Stimulated activated CD8-positive, alpha-beta memory T cell treated with anti-CD3 and anti-CD28 coated beads, Interleukin-4, amount 100 ng/mL, for 48 hours (primary cell): ENCODE measurements around the gene MLYCD.

Source experiments
- DNase-seq: peaks from one replicate; pipeline ENCODE4 v3.0.0-alpha.2; 2020

Gene MLYCD

GRCh38 chr16:83900571-83900970 lies 1.7 kb downstream of the MLYCD start:
- no peak for DNase-seq

DNA sequence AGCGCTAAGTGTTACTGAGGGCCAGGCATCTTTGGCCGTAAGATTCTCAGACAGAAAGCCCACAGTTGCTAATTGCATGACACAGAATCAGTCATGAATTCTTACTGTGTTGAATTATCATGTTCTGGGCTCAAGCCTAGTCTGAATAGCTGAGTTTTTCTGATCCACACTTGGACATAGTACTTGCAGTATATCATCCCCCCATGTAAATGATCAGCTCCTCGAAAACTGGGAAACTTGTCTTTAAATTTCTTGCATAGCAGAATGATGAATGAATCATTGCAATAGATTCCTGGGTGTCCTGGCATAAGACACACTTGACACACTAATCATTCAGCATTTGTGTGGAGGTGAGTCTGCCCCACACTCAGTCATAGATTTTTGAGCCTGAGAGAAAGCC lies 2.2 kb downstream of the MLYCD start:
- no peak for DNase-seq

DNA sequence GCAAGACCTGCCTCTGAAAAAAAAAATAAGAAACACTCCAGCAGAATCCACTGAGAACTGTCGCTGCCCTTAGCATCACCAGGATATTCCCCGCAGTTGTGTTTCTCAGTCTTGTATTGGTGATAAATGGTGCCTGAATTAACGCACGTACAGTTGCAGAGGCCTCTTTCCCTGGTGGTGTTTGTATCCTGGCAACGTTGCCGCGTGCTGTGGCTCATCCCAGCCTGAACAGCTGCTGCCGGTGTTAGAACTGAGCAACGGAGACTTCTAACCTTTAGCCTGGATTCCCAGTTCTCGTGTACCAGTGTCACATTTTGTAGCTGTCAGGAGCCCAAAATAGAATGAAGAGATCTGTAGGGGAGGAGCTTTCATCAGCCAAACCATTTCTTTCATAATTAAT lies 4.8 kb downstream of the MLYCD start:
- DNase-seq, result no peak

DNA sequence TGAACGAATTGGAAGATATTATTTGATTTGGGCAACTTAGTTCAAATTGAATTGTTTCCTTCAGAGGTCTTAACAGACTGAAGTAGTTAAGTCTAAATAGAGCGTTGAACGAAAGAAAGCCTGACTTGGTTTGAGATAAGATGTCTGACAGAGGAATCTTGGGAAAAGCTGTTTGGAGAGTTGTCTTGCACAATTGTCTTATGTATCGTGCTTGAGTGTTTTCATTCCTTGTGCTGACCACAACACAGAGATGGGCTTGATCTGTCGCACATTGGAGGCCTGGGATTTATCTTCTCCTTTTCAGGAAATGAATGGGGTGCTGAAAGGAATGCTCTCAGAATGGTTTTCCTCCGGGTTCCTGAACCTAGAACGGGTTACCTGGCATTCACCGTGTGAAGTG lies 7.8 kb downstream of the MLYCD start:
- DNase-seq, result no peak

DNA sequence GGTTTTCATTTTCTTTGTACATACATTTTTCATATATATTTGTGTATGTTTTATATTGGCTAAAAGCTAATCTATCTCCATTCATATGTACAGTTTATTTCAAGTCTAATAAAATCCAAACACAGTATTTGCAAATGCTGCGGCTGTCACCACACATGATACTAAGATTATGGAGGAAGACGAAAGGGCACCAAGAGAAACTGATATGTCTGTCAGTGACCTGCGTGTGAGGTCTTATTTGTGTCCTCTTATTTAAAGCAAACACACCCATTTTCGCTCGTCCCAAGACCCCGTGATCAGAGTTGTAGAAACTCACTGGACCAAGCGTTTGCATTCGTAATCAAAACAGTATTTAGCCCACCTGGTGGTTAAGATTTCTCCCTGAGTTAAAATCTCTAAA lies 8.2 kb downstream of the MLYCD start:
- DNase-seq, result no peak

GRCh38 chr16:83907631-83908250 lies 8.8 kb downstream of the MLYCD start:
- DNase-seq, result no peak

DNA sequence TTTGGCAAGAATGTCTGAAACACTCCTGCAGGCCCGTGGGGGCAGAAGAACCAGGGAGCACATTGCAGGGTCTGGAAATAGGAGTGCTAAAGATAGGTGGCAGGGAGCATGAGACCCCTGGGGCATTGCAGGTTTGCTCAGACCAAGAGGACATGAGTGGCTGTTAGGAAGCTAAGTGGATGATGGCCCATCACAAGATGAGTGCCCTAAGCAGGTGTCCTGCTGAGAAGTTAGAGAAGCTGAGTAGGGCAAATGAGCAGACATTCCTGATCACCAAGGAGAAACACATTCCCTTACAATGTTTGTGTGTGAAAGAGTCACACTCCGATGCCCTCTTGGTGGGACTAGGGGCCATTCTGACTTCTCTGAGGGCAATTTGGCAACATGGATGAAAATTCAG lies 9.9 kb downstream of the MLYCD start:
- DNase-seq, result no peak

GRCh38 chr16:83911290-83911689 lies 12.4 kb downstream of the MLYCD start:
- DNase-seq, result no peak

DNA sequence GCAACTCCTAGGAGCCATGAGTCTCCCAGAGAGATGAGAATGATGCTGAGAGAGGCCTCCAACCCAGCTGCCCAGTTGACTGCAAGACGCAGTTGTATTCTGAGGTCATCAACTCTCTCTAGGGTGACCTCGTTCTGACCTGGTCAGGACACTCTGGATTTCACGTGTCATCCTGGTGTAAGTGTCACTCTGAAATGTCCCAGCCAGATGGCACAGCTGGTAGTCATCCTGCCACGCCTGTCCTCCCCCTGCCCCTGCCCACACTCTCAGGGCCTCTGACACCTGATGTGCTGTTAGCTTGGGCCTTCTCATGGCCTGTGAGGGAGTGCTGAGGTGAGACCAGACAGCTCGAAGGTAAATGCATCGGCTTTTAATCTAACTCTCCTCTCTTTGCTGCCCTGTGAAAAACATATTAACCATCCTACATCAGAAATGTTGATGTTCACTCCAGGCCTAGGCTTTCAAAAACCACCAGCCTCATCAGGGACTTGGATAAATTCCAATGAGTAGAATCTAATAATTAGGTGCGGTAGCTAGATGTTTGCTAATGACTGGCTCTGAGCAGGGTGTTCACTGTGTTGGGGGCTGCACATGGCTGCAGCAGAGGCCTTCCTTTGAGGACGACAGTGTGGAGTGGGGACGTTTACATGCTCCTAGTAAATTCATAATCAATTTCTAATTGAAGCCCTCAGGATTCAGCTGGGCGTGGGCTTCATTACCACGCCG lies 13.8 kb downstream of the MLYCD start:
- DNase-seq, result no peak

GRCh38 chr16:83913245-83913633 lies 14.3 kb downstream of the MLYCD start:
- no peak for DNase-seq

- no peak for DNase-seq
These were observed 15.3 kb downstream of the MLYCD start for GRCh38 chr16:83914091-83914710.

- DNase-seq, result no peak
These were observed 16.2 kb downstream of the MLYCD start for GRCh38 chr16:83915081-83915480.

GRCh38 chr16:83915491-83915890 lies 16.6 kb downstream of the MLYCD start:
- no peak for DNase-seq

DNA sequence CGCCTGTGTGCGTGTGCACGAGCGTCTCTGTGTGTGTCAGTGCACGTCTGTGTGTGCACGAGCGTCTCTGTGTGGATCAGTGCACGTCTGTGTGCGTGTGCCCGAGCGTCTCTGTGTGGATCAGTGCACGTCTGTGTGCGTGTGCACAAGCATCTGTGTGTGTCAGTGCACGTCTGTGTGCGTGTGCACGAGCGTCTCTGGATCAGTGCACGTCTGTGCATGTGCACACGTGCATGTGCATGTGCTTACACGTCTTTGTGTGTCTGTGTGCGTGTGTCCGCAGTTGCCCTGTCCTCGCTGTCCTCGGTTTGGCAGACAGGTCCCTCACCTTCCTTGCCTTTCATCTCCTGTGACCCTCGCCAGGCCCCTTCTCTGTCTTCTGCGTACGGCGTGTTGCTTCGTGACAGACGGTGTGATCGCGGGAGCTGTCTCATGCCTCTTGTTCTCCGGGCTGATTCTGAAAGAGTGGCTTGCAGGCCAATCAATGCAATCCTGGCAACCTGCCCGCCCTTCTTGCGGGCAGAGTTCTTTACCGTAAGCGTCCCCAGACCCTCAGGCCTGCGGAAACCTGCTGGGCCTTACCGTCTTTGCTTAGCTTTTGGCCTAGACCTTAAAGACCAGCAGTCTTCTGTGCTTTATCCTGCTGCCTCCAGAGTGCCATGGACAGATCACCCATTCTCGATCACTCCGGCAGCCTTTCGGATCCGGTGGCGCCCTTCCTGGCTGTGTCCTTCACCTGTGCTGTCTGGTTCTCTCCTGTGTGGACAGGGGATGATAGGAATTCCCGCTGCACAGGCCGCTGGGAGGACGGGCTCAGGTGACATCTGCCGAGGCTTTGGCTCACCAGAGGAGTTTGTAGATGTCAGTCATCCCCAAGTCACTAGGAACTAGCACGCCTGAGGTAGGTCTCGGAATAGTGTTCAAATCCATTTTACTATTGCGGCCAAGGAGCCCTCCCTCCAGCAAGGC lies 18.5 kb downstream of the MLYCD start:
- no peak for DNase-seq

DNA sequence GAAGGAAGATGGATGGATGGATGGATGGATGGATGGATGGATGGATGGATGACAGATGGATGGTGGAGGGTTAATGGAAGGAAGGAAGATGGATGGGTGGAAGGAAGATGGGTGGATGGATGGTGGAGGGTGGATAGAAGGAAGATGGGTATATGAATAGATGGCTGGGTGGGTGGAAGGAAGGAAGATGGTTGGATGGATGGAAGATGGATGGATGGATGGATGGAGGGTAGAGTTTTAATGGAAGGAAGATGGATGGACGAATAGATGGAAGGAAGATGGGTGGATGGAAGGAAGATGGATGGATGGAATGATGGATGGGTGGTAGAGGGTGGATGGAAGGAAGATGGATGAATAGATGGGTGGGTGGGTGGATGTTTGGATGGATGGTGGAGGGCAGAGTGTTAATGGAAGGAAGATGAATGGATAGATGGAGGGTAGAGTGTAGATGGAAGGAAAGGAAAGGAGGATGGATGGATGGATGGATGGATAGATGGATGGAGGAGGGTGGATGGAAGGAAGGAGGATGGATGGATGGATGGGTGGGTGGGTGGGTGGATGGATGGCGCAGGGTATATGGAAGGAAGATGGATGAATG lies 22.1 kb downstream of the MLYCD start:
- DNase-seq, result no peak

- DNase-seq, result no peak
These were observed 24.9 kb downstream of the MLYCD start for GRCh38 chr16:83923581-83924365.

- DNase-seq, result no peak
These were observed 25.8 kb downstream of the MLYCD start for GRCh38 chr16:83924686-83925085.

- DNase-seq, result no peak
These were observed 26.4 kb downstream of the MLYCD start for GRCh38 chr16:83925095-83925905.

DNA sequence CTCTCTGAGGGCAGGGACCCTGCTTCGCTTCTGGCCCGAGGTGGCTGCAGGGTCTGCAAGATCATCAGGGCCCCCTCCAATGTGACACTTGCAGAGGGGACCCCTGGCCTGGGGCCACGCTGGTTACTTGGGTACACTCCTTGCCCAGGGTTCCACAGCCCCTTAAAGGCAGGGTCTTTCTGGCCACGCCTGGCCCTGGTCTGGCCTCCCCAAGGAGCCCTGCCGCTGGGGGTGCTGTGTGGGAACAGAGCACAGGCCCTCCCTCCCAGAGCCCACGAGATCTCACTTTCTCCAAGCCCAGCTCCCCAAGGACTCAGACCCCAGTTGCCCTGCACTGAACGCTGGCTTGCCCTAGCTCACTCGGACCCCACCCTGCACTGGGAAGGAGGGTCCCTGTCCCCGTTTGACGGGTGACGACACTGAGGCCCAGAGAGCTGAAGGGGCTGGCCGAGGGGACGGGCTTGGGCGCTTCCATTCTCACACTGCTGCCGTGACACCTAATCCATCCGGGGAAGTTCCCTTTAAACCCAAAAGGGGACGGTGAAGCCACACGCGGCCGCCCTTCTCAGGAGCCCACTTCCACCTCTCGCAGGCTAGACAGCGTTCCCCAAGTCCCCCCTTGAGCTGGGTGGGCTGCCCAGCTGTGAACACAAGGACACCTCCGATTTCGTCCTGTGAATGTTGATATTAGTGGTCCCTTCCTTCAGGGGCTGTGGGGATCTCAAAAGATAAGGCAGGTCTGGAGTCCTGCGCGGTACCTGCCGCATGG lies 27.2 kb downstream of the MLYCD start:
- DNase-seq, result no peak

- DNase-seq, result peak; percentile 85
These were observed 27.9 kb downstream of the MLYCD start for GRCh38 chr16:83926726-83927397.
